GM19468 (cell line): ENCODE results near the gene IGSF10.

Source experiments
- ATAC-seq: cut with Tn5 transposase; IDR thresholded peaks from one replicate; pipeline ENCODE4 v1.9.1; 2021; ENCODE audit warnings: mild to moderate bottlenecking, moderate library complexity, moderate number of reproducible peaks; ENCODE audit not compliant: unreplicated experiment; ENCODE audit errors: extremely low read depth

The IGSF10 gene

GRCh38 chr3:151425627-151426340 is 35.1 kb downstream of the IGSF10 start:
- ATAC-seq, result no peak

GRCh38 chr3:151423091-151423490 is 37.8 kb downstream of the IGSF10 start:
- ATAC-seq, result no peak

GRCh38 chr3:151421938-151422337 is 38.9 kb downstream of the IGSF10 start:
- ATAC-seq, result no peak

GRCh38 chr3:151419806-151420205 is 41.1 kb downstream of the IGSF10 start:
- no peak for ATAC-seq

GRCh38 chr3:151415289-151415688 is 45.6 kb downstream of the IGSF10 start:
- no peak for ATAC-seq

- no peak for ATAC-seq
Measured at GRCh38 chr3:151412989-151413388, 47.9 kb downstream of the IGSF10 start.
